ENCODE results near the gene NFATC2. TPM values are rescaled to one million over a fixed set of nuclear protein-coding genes. Genes with fewer than 3 reads are reported as not detected.

The NFATC2 gene
- total RNA-seq, 1 donor from 2014 or later, result not detected

- no peak for TF ChIP-seq CTCF (IDR thresholded peaks at IDR 0.05; ENCODE audit: insufficient read depth, low read length, severe bottlenecking)
- Histone ChIP-seq H3K36me3 (ENCODE audit: control insufficient read depth, insufficient read depth, low read length) (no peaks in the 10 kb centered on the region), H3K27me3 (ENCODE audit: control insufficient read depth, insufficient read depth, low read length) (peaks cover 3% of the 10 kb centered on the region), H3K4me3 (ENCODE audit: low read depth, low read length) (no peak overlapping the region)
- FAIRE-seq (no peak), DNase-seq (ENCODE audit: low read depth) (peak; percentile 45)
Observed at GRCh38 chr20:51486197-51487005, 56.1 kb downstream of the NFATC2 start.

GRCh38 chr20:51484831-51485230 is 57.7 kb downstream of the NFATC2 start:
- FAIRE-seq (no peak), DNase-seq (ENCODE audit: low read depth) (no peak)
- no peaks in the 10 kb centered on the region for H3K36me3 ChIP-seq (ENCODE audit: control insufficient read depth, insufficient read depth, low read length)
- no peak overlapping the region for H3K4me3 ChIP-seq (ENCODE audit: low read depth, low read length)
- TF ChIP-seq CTCF (IDR thresholded peaks at IDR 0.05; ENCODE audit: insufficient read depth, low read length, severe bottlenecking), result no peak
- H3K27me3 ChIP-seq (ENCODE audit: control insufficient read depth, insufficient read depth, low read length), result peaks cover 8% of the 10 kb centered on the region

- peaks cover 9% of the 10 kb centered on the region for H3K27me3 ChIP-seq (ENCODE audit: control insufficient read depth, insufficient read depth, low read length)
- H3K4me3 ChIP-seq (ENCODE audit: low read depth, low read length), result no peak overlapping the region
- DNase-seq (ENCODE audit: low read depth) (no peak), FAIRE-seq (peak; percentile 75)
- no peak for TF ChIP-seq CTCF (IDR thresholded peaks at IDR 0.05; ENCODE audit: insufficient read depth, low read length, severe bottlenecking)
- H3K36me3 ChIP-seq (ENCODE audit: control insufficient read depth, insufficient read depth, low read length), result no peaks in the 10 kb centered on the region
Observed at GRCh38 chr20:51484141-51484815, 58.2 kb downstream of the NFATC2 start.

GRCh38 chr20:51482836-51483473 is 59.6 kb downstream of the NFATC2 start:
- Histone ChIP-seq H3K27me3 (ENCODE audit: control insufficient read depth, insufficient read depth, low read length) (peaks cover 9% of the 10 kb centered on the region), H3K4me3 (ENCODE audit: low read depth, low read length) (no peak overlapping the region), H3K36me3 (ENCODE audit: control insufficient read depth, insufficient read depth, low read length) (no peaks in the 10 kb centered on the region)
- FAIRE-seq (peak; percentile 28), DNase-seq (ENCODE audit: low read depth) (no peak)
- TF ChIP-seq CTCF (IDR thresholded peaks at IDR 0.05; ENCODE audit: insufficient read depth, low read length, severe bottlenecking), result no peak

GRCh38 chr20:51481341-51481914 is 61.1 kb downstream of the NFATC2 start:
- H3K36me3 ChIP-seq (ENCODE audit: control insufficient read depth, insufficient read depth, low read length), result no peaks in the 10 kb centered on the region
- DNase-seq (ENCODE audit: low read depth) (peak; percentile 13), FAIRE-seq (no peak)
- no peak for TF ChIP-seq CTCF (IDR thresholded peaks at IDR 0.05; ENCODE audit: insufficient read depth, low read length, severe bottlenecking)
- peaks cover 9% of the 10 kb centered on the region for H3K27me3 ChIP-seq (ENCODE audit: control insufficient read depth, insufficient read depth, low read length)
- H3K4me3 ChIP-seq (ENCODE audit: low read depth, low read length), result no peak overlapping the region

All from bronchial epithelial cell (primary cell).